OCI-LY1 (cell line): Measurements from ENCODE around the gene CTNNA2.

Source experiments
- H2AFZ ChIP-seq: fragments of 200-600 bp; sonication (generic), shearing (Covaris generic); 2 replicates; pipeline ENCODE4 v1.6.0; 2014; ENCODE audit warnings: antibody characterized with exemption, mild to moderate bottlenecking, low read length
- H3F3A ChIP-seq: fragments of 200-600 bp; sonication (generic), shearing (Covaris generic); 2 replicates; pipeline ENCODE4 v1.6.0; 2014; ENCODE audit warnings: mild to moderate bottlenecking, antibody characterized with exemption, low read length, moderate library complexity; ENCODE audit not compliant: insufficient read depth
- H3K27ac ChIP-seq: fragments of 200-600 bp; sonication (generic); 2 replicates; pipeline ENCODE4 v1.5.1; 2014; ENCODE audit warnings: low read length, mixed run types, mild to moderate bottlenecking, low read depth; ENCODE audit not compliant: poor library complexity, severe bottlenecking
- H3K27me3 ChIP-seq: fragments of 200-600 bp; sonication (generic); 2 replicates; pipeline ENCODE4 v1.6.0; 2014; ENCODE audit warnings: antibody characterized with exemption, mild to moderate bottlenecking, low read length, moderate library complexity; ENCODE audit not compliant: insufficient read depth
- H3K36me3 ChIP-seq: fragments of 200-600 bp; sonication (generic); 2 replicates; pipeline ENCODE4 v1.6.1; 2014; ENCODE audit warnings: mild to moderate bottlenecking, antibody characterized with exemption, low read length, moderate library complexity, mixed read lengths; ENCODE audit not compliant: insufficient read depth
- H3K4me1 ChIP-seq: fragments of 200-600 bp; sonication (generic); 2 replicates; pipeline ENCODE4 v1.5.1; 2014; ENCODE audit warnings: mild to moderate bottlenecking, low read length, moderate library complexity; ENCODE audit not compliant: insufficient read depth, severe bottlenecking
- H3K4me2 ChIP-seq: fragments of 200-600 bp; sonication (generic), shearing (Covaris generic); 2 replicates; pipeline ENCODE4 v1.6.1; 2014; ENCODE audit warnings: low read length
- H3K4me3 ChIP-seq: fragments of 200-600 bp; sonication (generic); 2 replicates; pipeline ENCODE4 v1.5.1; 2014; ENCODE audit warnings: low read length, low read depth, mild to moderate bottlenecking, mixed read lengths; ENCODE audit not compliant: poor library complexity, severe bottlenecking
- H3K79me2 ChIP-seq: fragments of 200-600 bp; shearing (Covaris generic); 2 replicates; pipeline ENCODE4 v1.6.1; 2016; ENCODE audit warnings: mixed run types, low read length, mixed read lengths; ENCODE audit not compliant: insufficient read depth
- H3K9ac ChIP-seq: fragments of 200-600 bp; sonication (generic), shearing (Covaris generic); 2 replicates; pipeline ENCODE4 v1.6.1; 2014; ENCODE audit warnings: mild to moderate bottlenecking, low read length, mixed read lengths
- H3K9me2 ChIP-seq: fragments of 200-600 bp; sonication (generic), shearing (Covaris generic); 2 replicates; pipeline ENCODE4 v1.6.1; 2014; ENCODE audit warnings: low read depth, mild to moderate bottlenecking, low read length, mixed read lengths
- H3K9me3 ChIP-seq: fragments of 200-600 bp; shearing (Covaris generic); 2 replicates; pipeline ENCODE4 v1.6.1; 2014; ENCODE audit warnings: low read length, mixed read lengths
- H4K20me1 ChIP-seq: fragments of 200-600 bp; sonication (generic), shearing (Covaris generic); 2 replicates; pipeline ENCODE4 v1.6.0; 2016; ENCODE audit warnings: mild to moderate bottlenecking, low read length; ENCODE audit not compliant: insufficient read depth
- EZH2 ChIP-seq: fragments of 200-600 bp; sonication (generic), shearing (Covaris generic); IDR thresholded peaks from 2 replicates; pipeline ENCODE4 v1.8.0; 2017; ENCODE audit warnings: borderline replicate concordance, mixed run types, mild to moderate bottlenecking, antibody characterized with exemption, low read length, moderate library complexity, mixed read lengths
- TF ChIP-seq, protein P1 (sequence below): fragments of 200-600 bp; sonication (generic), shearing (Covaris generic); IDR thresholded peaks from 2 replicates; pipeline ENCODE4 v1.5.1; 2017; ENCODE audit warnings: mild to moderate bottlenecking, antibody characterized with exemption, low read length, moderate library complexity, mixed read lengths

Gene CTNNA2

DNA sequence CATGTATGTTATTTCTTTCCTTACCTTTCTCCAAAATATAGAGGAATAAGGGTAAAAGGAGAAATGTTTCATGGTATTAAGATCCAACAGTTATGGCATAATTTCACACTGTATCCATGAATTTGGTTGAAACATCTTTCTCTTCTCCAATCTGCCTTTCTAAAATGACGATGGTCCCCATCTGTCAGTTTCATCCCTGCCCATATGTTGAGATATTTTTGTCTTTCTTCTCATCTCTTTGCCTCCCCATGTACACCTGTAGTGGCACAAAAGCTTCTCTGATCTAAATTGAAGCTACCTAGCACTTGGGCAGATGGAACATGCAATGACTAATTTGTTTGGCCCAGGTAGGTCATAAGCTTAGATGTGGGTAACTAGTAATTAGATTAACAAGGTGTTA is 882.4 kb downstream of the CTNNA2 start:
- no peaks in the 10 kb centered on the region for H3F3A ChIP-seq
- H2AFZ ChIP-seq = no peak overlapping the region
- H3K9ac ChIP-seq = no peak overlapping the region
- H3K27ac ChIP-seq = no peak overlapping the region
- H3K79me2 ChIP-seq = no peaks in the 10 kb centered on the region
- no peaks in the 10 kb centered on the region for H3K27me3 ChIP-seq
- H3K9me2 ChIP-seq = no peaks in the 10 kb centered on the region
- H3K36me3 ChIP-seq = no peaks in the 10 kb centered on the region
- TF ChIP-seq, protein P1, sequence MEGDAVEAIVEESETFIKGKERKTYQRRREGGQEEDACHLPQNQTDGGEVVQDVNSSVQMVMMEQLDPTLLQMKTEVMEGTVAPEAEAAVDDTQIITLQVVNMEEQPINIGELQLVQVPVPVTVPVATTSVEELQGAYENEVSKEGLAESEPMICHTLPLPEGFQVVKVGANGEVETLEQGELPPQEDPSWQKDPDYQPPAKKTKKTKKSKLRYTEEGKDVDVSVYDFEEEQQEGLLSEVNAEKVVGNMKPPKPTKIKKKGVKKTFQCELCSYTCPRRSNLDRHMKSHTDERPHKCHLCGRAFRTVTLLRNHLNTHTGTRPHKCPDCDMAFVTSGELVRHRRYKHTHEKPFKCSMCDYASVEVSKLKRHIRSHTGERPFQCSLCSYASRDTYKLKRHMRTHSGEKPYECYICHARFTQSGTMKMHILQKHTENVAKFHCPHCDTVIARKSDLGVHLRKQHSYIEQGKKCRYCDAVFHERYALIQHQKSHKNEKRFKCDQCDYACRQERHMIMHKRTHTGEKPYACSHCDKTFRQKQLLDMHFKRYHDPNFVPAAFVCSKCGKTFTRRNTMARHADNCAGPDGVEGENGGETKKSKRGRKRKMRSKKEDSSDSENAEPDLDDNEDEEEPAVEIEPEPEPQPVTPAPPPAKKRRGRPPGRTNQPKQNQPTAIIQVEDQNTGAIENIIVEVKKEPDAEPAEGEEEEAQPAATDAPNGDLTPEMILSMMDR = no peak
- no peak for TF ChIP-seq EZH2
- no peak overlapping the region for H3K4me3 ChIP-seq
- H3K4me1 ChIP-seq = no peaks in the 10 kb centered on the region
- no peaks in the 10 kb centered on the region for H3K9me3 ChIP-seq
- no peak overlapping the region for H3K4me2 ChIP-seq
- no peaks in the 10 kb centered on the region for H4K20me1 ChIP-seq

DNA sequence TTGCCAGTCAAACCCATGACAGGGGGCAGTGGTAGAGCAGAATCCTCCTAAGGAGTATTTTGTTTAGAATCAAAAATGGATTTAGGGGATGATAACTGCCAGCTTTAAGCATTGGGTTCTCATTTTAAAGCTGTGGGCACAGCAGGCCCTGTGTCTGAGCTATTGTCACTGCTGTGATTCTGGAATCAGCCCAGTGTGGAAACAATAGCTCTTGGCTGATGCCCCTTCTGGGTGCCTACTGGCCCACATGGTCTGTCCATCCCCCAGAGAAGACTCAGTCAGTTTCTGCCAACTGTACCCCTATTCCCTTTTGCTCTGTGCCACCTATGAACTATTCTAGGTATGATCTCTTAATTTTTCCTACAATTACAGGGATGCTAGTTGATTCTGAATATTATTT is 883.4 kb downstream of the CTNNA2 start:
- H3K4me3 ChIP-seq = no peak overlapping the region
- TF ChIP-seq, protein P1 = no peak
- TF ChIP-seq EZH2 = no peak

DNA sequence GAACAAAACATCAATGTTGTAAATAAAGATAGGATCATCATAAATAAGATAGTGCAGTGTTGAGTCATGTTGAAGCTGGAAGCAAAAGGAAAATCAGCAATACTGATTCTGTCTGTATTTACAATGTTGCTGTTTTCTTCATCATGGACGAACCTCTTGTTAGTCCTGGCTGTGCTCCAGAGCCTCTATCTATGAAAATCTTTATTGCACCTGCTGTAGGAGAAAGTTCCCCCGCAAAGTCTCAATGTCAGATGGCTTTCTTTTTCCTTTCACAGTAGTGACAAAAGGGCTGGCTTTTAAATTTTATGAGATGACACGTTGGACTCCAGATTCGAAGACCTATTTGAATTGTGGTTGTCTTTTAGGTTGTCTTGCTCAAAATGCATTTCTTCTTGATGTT is 890.2 kb downstream of the CTNNA2 start:
- Histone ChIP-seq H3K36me3 (no peaks in the 10 kb centered on the region), H4K20me1 (no peaks in the 10 kb centered on the region), H3F3A (no peaks in the 10 kb centered on the region), H2AFZ (no peak overlapping the region), H3K27ac (no peak overlapping the region), H3K27me3 (no peaks in the 10 kb centered on the region), H3K9ac (no peak overlapping the region), H3K9me2 (no peaks in the 10 kb centered on the region), H3K9me3 (no peaks in the 10 kb centered on the region), H3K4me1 (no peaks in the 10 kb centered on the region), H3K4me2 (no peak overlapping the region), H3K79me2 (no peaks in the 10 kb centered on the region), H3K4me3 (no peak overlapping the region)
- TF ChIP-seq EZH2 = no peak
- TF ChIP-seq, protein P1 = no peak

More for the DNA sequence above, 883.4 kb downstream of the CTNNA2 start:
- Histone ChIP-seq H2AFZ (no peak overlapping the region), H3K9me3 (no peaks in the 10 kb centered on the region), H3K4me1 (no peaks in the 10 kb centered on the region), H3K9ac (no peak overlapping the region), H3K36me3 (no peaks in the 10 kb centered on the region), H4K20me1 (no peaks in the 10 kb centered on the region), H3K27me3 (no peaks in the 10 kb centered on the region), H3K4me2 (no peak overlapping the region), H3K9me2 (no peaks in the 10 kb centered on the region), H3F3A (no peaks in the 10 kb centered on the region), H3K27ac (no peak overlapping the region), H3K79me2 (no peaks in the 10 kb centered on the region)
